HG02981 (cell line): Measurements from ENCODE around the gene EEFSEC.

Experiments
- ATAC-seq: cut with Tn5 transposase; IDR thresholded peaks from one replicate; pipeline ENCODE4 v1.9.1; 2021; ENCODE audit warnings: mild to moderate bottlenecking, moderate library complexity; ENCODE audit not compliant: unreplicated experiment

The EEFSEC gene

DNA sequence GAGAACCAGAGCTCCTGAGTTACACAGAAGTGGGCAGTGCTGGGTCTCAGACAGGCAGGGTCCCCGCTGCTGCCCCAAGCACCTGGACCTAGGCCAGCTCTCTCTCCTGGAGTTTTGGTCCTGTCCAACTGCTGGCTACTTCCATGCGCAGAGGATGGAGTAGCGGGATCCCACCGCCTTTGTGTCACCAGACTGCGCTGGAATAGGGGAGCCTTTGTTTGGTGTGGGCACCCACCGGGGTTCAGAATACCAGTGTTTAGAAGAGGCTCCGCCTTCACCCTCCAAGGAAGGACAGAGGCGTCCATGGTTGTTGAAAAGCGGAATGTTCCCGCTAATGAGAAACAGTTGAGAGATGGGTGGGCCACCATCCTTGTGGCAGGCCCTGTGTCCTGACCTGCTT, 159.0 kb downstream of the EEFSEC start:
- ATAC-seq: no peak

- no peak for ATAC-seq
Measured at GRCh38 chr3:128313071-128313725, 159.9 kb downstream of the EEFSEC start.

GRCh38 chr3:128313935-128314334, 160.7 kb downstream of the EEFSEC start:
- ATAC-seq: no peak

- ATAC-seq: no peak
Measured at GRCh38 chr3:128315313-128315712, 162.0 kb downstream of the EEFSEC start.

- ATAC-seq: no peak
Measured at GRCh38 chr3:128316481-128316891, 163.2 kb downstream of the EEFSEC start.

DNA sequence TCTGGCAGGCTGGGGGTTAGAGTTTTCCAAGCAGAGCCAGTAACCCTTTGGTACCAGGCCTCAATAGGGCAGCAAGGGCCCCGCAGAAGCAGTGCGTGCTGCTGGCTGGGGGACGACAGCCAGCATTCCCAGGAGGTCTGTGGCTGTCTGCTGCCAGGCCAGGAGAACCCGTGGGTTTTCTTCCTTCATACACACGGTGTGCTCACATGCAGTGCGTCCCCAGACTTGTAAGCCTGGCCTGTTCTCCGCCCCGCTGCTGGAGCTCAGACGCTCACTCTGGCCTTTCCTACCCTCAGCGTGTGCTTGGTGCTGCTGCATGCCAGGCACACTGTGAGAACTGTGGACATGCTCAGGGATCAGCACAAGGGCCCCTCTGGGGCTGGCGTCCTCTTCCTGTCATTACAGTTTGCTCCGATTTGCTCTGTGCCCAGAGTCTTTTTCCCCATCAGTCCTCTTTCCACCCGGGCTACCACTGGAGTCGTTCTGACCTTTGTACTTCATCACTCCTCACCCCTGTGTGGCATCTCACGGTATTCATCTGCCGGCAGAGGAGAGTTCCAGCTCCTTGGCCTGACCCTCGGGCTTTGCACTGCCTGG, 163.9 kb downstream of the EEFSEC start:
- ATAC-seq: no peak

DNA sequence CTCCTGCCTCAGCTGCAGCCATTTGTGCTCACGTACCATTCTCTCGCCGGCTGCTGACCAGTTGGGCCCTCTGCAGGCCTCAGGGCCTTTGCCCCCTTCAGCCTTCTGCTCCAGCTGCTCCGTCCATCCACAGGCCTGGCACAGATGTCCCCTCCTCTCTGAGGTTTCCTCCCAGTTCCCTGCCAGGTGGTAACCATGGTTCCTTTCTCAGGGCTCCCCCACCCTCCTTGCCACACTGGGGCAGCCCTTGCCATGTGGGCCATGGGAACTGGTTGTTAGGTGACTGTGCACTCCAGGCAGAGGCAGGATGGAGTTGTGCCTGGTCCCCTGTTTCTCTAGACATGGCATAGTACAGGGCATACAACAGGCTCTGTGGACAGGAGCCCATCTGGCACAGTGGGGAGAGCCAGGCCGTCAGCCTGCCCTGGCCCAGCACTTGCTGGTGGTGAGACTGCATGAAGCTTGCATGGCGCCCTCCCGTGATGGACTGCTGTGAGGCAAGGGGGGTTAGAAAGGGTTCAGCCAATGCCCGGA, 164.5 kb downstream of the EEFSEC start:
- no peak for ATAC-seq

DNA sequence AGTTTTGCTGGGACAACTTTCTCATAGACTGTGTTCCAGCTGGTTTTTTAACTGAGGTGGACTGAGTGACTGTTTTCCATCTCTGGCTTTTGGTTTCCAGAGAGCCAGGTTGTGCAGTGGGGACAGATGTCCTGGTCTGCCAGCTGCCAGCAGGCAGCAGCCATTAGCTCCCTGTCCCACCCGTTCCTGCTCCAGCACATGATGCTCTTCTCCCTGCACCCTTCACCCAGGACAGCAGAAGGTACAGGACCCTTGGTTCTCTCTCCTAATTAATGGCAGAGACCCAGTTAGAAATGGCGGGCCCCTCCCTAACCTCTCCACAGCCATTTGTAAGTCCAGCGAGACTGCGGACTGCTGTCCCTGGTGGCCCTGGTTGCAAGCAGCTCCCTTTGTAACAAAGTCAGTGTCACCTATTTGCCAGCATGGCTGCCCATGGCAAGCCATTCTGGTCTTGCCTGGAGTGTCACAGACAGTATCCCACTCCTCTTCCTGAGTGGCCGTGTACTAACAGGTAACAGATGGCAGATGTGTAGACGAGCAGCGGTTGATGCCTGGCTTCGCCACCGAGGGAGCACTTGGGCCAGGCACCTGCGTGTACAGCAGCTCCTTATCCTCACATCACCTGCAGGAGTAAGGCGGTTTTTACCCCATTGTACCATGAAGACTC, 165.1 kb downstream of the EEFSEC start:
- ATAC-seq: no peak

DNA sequence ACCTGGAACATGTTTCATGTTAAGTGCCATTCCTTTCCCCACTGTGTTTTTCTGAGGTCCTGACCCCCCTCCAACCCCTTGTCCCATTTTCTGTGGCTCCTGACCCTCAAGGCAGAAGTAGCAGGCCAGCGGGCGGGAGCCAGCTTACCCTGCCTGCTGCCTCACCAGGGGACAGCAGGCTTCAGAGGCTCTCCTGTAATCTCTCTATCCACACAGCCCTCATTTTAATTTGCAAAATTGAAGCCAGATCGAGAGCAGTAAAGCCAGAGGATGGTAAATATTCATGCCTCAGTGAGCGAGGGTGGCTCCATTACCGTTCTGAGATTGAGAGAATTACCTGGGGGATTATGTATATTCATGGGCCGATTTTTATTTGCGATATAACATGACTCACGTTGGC, 165.8 kb downstream of the EEFSEC start:
- ATAC-seq: no peak

- ATAC-seq: no peak
Measured at GRCh38 chr3:128319741-128320141, 166.5 kb downstream of the EEFSEC start.

- ATAC-seq: no peak
Measured at GRCh38 chr3:128320551-128321340, 167.5 kb downstream of the EEFSEC start.

GRCh38 chr3:128321418-128321817, 168.1 kb downstream of the EEFSEC start:
- ATAC-seq: no peak

- no peak for ATAC-seq
Measured at GRCh38 chr3:128322030-128323022, 169.0 kb downstream of the EEFSEC start.

GRCh38 chr3:128323206-128324081, 170.2 kb downstream of the EEFSEC start:
- no peak for ATAC-seq

GRCh38 chr3:128324911-128325592, 171.8 kb downstream of the EEFSEC start:
- ATAC-seq: no peak

DNA sequence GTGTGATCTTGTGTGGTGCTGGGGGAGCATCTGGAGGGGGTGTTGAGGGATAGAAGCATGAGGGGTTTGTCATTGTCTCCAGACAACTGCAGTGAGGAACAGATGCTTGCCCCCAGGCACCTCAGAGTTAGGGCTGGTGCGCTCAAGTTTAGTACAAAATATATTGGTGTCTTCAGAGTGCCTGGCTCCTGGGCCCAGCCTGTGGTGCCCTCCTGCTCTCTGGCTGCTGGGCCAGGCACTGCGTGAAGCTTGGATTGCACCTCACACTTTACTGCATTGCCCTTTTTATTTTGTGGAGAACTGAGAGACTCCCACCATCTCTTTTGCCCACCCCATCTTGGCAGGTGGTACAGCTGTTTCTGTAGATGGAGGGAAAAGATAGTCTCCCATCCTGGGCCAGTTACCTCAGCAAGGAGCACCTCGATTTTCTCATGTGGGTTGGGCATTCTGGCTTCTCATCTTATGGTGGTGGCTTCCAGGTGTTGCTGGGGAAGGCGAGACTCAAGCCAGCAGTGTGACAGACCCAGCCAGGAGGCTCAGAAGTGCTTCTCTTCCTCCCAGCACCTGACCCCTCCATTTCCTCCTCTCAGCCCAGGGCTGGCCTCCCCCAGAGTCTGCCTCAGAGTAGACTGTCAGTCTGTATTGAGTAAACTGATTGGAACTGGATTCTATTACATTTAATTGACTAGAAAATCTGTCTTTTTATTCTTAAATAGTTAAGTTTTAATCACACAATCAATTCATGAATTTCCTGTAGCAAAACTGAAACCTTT, 173.0 kb downstream of the EEFSEC start:
- ATAC-seq: no peak

DNA sequence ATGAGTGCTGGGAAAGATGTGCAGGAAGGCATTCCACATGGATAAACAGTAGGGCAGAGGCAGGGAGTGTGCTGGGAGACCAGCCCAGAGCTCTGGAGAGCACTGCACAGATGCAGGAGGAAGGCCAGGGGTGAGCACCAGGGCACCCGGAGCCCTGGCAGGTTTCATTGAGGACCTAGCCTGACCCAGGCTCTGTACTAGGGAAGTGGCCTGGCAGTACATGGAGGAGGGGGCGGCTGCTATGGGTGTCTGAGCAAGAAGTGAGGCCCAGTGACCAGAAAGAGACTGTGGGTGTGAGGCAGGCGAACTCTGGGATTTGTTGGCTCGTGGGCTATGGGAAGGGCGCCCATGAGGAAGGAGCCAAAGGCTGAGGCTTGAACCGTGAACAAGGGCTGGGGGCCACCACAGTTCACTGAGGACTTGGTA, 174.3 kb downstream of the EEFSEC start:
- ATAC-seq: no peak
